Adrenal gland (tissue), 5 donors: ENCODE data around the gene TMEM129.

Source experiments
- POLR2A ChIP-seq, 2 donors: fragments of 450-650 bp; IDR thresholded peaks; one replicate each; pipeline ENCODE4 v1.6.1; 2017; ENCODE audit warnings: antibody characterized with exemption in 2 of 2, mild to moderate bottlenecking in 2 of 2, moderate library complexity in 1 of 2
- TF ChIP-seq, protein P1 (sequence below), 6 experiments: fragments of 450-650 bp in 4 of 6; fragments of 200-600 bp in 2 of 6; sonication (generic) in 1 of 6; IDR thresholded peaks; 1 replicate in 5 of 6; 2 replicates in 1 of 6; pipeline versions ENCODE4 v1.5.1 to v1.8.0; 2016 to 2021; ENCODE audit warnings: antibody characterized with exemption in 6 of 6, mild to moderate bottlenecking in 2 of 6, moderate library complexity in 1 of 6
- donor health status: DM: no; HTN: no; CAD: no.

DNA sequence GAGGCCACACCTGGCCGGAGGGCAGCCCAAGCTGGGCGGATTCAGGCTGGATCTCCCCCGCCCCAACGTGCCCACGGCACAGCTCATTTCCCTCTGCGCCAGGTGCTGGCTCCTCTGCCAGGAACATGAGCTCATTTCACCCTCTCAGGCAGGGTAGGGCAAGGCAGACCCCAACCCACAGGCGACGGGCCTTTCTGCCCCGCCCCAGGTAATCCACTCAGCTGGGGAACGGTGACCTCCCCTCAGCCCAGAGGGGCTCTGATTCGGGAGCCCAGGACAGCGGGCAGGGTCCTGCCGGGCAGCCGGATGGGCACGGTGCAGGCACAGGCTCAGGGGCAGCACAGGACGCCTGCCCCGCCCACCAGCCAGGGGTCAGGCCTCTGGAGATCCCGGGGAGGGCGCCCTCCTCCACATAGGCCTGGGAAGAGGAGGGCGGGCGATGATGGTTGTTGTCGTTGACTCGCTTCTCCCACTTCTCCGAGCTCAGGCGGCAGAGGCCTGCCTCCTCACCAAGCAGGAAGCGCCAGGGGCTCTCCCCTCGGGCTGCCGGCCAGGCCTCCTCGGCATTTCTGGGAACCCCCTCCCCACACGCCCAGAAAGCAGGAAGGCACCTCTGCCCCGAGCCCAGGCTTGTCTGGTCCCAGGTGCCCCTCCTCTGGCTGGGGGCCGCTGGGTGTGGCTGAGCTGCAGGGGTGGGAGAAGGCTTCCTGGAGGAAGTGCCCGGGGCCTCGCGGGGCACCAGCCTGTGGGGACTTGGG is 31.3 kb upstream of the TMEM129 start:
- TF ChIP-seq, protein P1, sequence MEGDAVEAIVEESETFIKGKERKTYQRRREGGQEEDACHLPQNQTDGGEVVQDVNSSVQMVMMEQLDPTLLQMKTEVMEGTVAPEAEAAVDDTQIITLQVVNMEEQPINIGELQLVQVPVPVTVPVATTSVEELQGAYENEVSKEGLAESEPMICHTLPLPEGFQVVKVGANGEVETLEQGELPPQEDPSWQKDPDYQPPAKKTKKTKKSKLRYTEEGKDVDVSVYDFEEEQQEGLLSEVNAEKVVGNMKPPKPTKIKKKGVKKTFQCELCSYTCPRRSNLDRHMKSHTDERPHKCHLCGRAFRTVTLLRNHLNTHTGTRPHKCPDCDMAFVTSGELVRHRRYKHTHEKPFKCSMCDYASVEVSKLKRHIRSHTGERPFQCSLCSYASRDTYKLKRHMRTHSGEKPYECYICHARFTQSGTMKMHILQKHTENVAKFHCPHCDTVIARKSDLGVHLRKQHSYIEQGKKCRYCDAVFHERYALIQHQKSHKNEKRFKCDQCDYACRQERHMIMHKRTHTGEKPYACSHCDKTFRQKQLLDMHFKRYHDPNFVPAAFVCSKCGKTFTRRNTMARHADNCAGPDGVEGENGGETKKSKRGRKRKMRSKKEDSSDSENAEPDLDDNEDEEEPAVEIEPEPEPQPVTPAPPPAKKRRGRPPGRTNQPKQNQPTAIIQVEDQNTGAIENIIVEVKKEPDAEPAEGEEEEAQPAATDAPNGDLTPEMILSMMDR (IDR thresholded peaks at IDR 0.05) = no peak
- TF ChIP-seq POLR2A (IDR thresholded peaks at IDR 0.05) = no peak
